Transverse colon (tissue), 4 donors: ENCODE data around the gene RUFY2. TPM values are rescaled to one million over a fixed set of nuclear protein-coding genes. Genes with fewer than 3 reads are reported as not detected.

Experiments
- DNase-seq: peaks from one replicate; pipeline ENCODE4 v3.0.0-alpha.2; 2019
- H3K27ac ChIP-seq, 4 donors: fragments of 200-600 bp; sonication (generic); 2 replicates each; pipeline ENCODE4 v1.5.1; 2016 to 2018; ENCODE audit warnings: inconsistent platforms in 4 of 4
- H3K27me3 ChIP-seq: fragments of 200-600 bp; sonication (generic); 2 replicates; pipeline ENCODE4 v1.5.1; 2017; ENCODE audit warnings: inconsistent platforms
- H3K36me3 ChIP-seq, 4 donors: fragments of 200-600 bp; sonication (generic); 2 replicates each; pipeline ENCODE4 v1.5.1; 2017 to 2019; ENCODE audit warnings: inconsistent platforms in 4 of 4
- H3K4me1 ChIP-seq, 4 donors: fragments of 200-600 bp; sonication (generic); 2 replicates each; pipeline ENCODE4 v1.5.1; 2017 to 2020; ENCODE audit warnings: inconsistent platforms in 4 of 4
- H3K4me3 ChIP-seq, 4 donors: fragments of 200-600 bp; sonication (generic); 1 replicate in 1 of 4; 2 replicates in 3 of 4; pipeline versions ENCODE4 v1.5.1 to v1.6.1; 2017 to 2019; ENCODE audit warnings: inconsistent platforms in 4 of 4
- H3K9me3 ChIP-seq, 2 donors: fragments of 200-600 bp; sonication (generic); 2 replicates each; pipeline ENCODE4 v1.5.1; 2017 to 2019; ENCODE audit warnings: inconsistent platforms in 2 of 2
- CTCF ChIP-seq, 5 experiments: fragments of 200-600 bp in 3 of 5; fragments of 450-650 bp in 2 of 5; sonication (generic) in 3 of 5; IDR thresholded peaks; 1 replicate in 2 of 5; 2 replicates in 3 of 5; pipeline ENCODE4 v1.5.1; 2016 to 2017; ENCODE audit warnings: antibody characterized with exemption in 5 of 5, inconsistent platforms in 3 of 5, mild to moderate bottlenecking in 2 of 5, moderate library complexity in 1 of 5
- EP300 ChIP-seq: sonication (generic); formaldehyde crosslinking; IDR thresholded peaks from one replicate; pipeline ENCODE4 v1.6.1; 2017; ENCODE audit warnings: antibody characterized with exemption, low read depth
- POLR2A ChIP-seq: fragments of 450-650 bp; IDR thresholded peaks from one replicate; pipeline ENCODE4 v1.6.1; 2016; ENCODE audit warnings: antibody characterized with exemption, mild to moderate bottlenecking, moderate library complexity
- POLR2AphosphoS5 ChIP-seq, 3 donors: sonication (generic); formaldehyde crosslinking; IDR thresholded peaks; one replicate each; pipeline ENCODE4 v1.6.1; 2016; ENCODE audit warnings: antibody characterized with exemption in 3 of 3
- WGBS, 2 donors: methylation state at CpG; one replicate each; pipeline ENCODE4 v1.1.5; 2018; ENCODE audit warnings: low coverage in 1 of 2; 5-methylcytosine and 5-hydroxymethylcytosine counted together
- in situ Hi-C, 4 donors: fragments of 200-750 bp; cut with MboI; loops; one replicate each; pipeline versions ENCODE4 v1.15.0 to v1.15.1; 2017; ENCODE audit warnings: low sequenced_read_pairs in 3 of 4, low pct_ligation_motif_present in 1 of 4, low pct_unique_long_range_greater_than_20kb in 1 of 4
- intact Hi-C: fragments of 100-400 bp; cut with DNase I; formaldehyde crosslinking; loops from one replicate; pipeline ENCODE4 v1.15.1; 2023; ENCODE audit warnings: low total_unique reads
- total RNA-seq, 4 donors: library from RNA; depleted of rRNA; stranded (reverse); fragments of >200 nt; gene quantifications; one replicate each; pipeline ENCODE4 v1.1.0, GENCODE V29; 2016

The RUFY2 gene
- total RNA-seq, 4 donors from 2014 or later: 7.9 to 34.8 (median 22.8) TPM

GRCh38 chr10:68301301-68301700 lies 105.8 kb downstream of the RUFY2 start:
- no peaks in the 10 kb centered on the region for H3K9me3 ChIP-seq
- intact Hi-C loops (no loop called here), in situ Hi-C loops (loop anchor here in 3 of 4 donors (10.0 to 25.0 kb wide), 2 partner anchors 86 to 439 kb away; no protein-coding TSS in a partner anchor)
- no peaks in the 10 kb centered on the region for H3K36me3 ChIP-seq
- peaks cover 0 to 39% (median 11%) of the 10 kb centered on the region in 4 donors for H3K4me1 ChIP-seq
- no peak overlapping the region for H3K4me3 ChIP-seq
- 79 to 83% methylated on average over 2 to 3 of the region's 3 CpGs for WGBS, 2 donors
- H3K27me3 ChIP-seq: no peaks in the 10 kb centered on the region
- DNase-seq: no peak
- TF ChIP-seq POLR2AphosphoS5 (IDR thresholded peaks at IDR 0.05) (no peak), CTCF (IDR thresholded peaks at IDR 0.05) (no peak), POLR2A (no peak)
- H3K27ac ChIP-seq: no peak overlapping the region

- in situ Hi-C loops (loop anchor here in 2 of 4 donors (5.0 to 10.0 kb wide), 2 partner anchors 72 to 80 kb away; no protein-coding TSS in a partner anchor), intact Hi-C loops (no loop called here)
- 63 to 71% methylated on average over 3 to 9 of the region's 9 CpGs for WGBS, 2 donors
- Histone ChIP-seq H3K4me1 (peaks cover 0 to 14% (median 6%) of the 10 kb centered on the region in 4 donors), H3K27me3 (no peaks in the 10 kb centered on the region), H3K4me3 (no peak overlapping the region), H3K36me3 (peaks cover 0 to 7% (median 1%) of the 10 kb centered on the region in 4 donors), H3K27ac (no peak overlapping the region), H3K9me3 (no peaks in the 10 kb centered on the region)
- DNase-seq: no peak
- no peak for TF ChIP-seq EP300
- no peak for TF ChIP-seq CTCF (IDR thresholded peaks at IDR 0.05)
- no peak for TF ChIP-seq POLR2A
- no peak for TF ChIP-seq POLR2AphosphoS5 (IDR thresholded peaks at IDR 0.05)
These were observed 110.0 kb downstream of the RUFY2 start for GRCh38 chr10:68296843-68297663.

Other genes with a start within 250 kb of the RUFY2 start
- under 1 TPM in 2 of 4 donors, not detected in 2; 0.27 to 0.79 TPM for gene ATOH7, start 175.2 kb downstream of the RUFY2 start, total RNA-seq
- 10 to 100 TPM in 3 of 4 donors, 1 to 10 TPM in 1; 8.2 to 89.4 (median 57.1) TPM for gene HNRNPH3, start 75.2 kb downstream of the RUFY2 start, total RNA-seq
- 100 to 1,000 TPM in 1 of 4 donors, 10 to 100 TPM in 3; 63.9 to 130 (median 76.5) TPM for gene PBLD, start 74.3 kb downstream of the RUFY2 start, total RNA-seq
- 1 to 10 TPM in 3 of 4 donors, under 1 TPM in 1; 0.20 to 6.7 (median 1.9) TPM for gene DNA2, start 64.7 kb upstream of the RUFY2 start, total RNA-seq
- gene SLC25A16, start 120.2 kb upstream of the RUFY2 start, total RNA-seq: 10 to 100 TPM; 13.1 to 43.8 (median 20.8) TPM
- 1 to 10 TPM; 1.5 to 3.3 (median 1.5) TPM for gene TET1, start 153.1 kb upstream of the RUFY2 start, total RNA-seq